GM23338 (cell line): Measurements from ENCODE around the gene OR8K3.

Source experiments
- CTCF ChIP-seq, 2 experiments: fragments of 200-600 bp in 1 of 2; sonication (generic) in 1 of 2; conservative IDR thresholded peaks; 2 replicates each; pipeline versions ENCODE4 v1.5.1 to v1.6.1; 2016 to 2017; ENCODE audit warnings: antibody characterized with exemption in 2 of 2, low read depth in 2 of 2, mild to moderate bottlenecking in 2 of 2, moderate library complexity in 1 of 2
- EZH2 ChIP-seq: fragments of 200-600 bp; sonication (generic); IDR thresholded peaks from one replicate; pipeline ENCODE4 v1.8.0; 2017; ENCODE audit warnings: antibody characterized with exemption, mild to moderate bottlenecking, low read depth; ENCODE audit not compliant: unreplicated experiment
- EZH2phosphoT487 ChIP-seq: fragments of 200-600 bp; sonication (generic); IDR thresholded peaks from one replicate; pipeline ENCODE4 v1.8.1; 2018; ENCODE audit warnings: antibody characterized with exemption; ENCODE audit not compliant: unreplicated experiment
- JUNB ChIP-seq: IDR thresholded peaks from one replicate; pipeline ENCODE4 v1.6.1; 2016; ENCODE audit warnings: antibody characterized with exemption; ENCODE audit not compliant: unreplicated experiment
- POLR2AphosphoS5 ChIP-seq: IDR thresholded peaks from 2 replicates; pipeline ENCODE4 v1.6.1; 2016; ENCODE audit warnings: antibody characterized with exemption, low read depth
- TF ChIP-seq, protein P1 (sequence below): IDR thresholded peaks from one replicate; pipeline ENCODE4 v1.6.1; 2018; ENCODE audit warnings: antibody characterized with exemption; ENCODE audit not compliant: unreplicated experiment
- TF ChIP-seq, protein P2 (sequence below): fragments of 250-450 bp; sonication (Bioruptor Pico); IDR thresholded peaks from 2 replicates; pipeline ENCODE4 v1.5.0; 2020; ENCODE audit warnings: mild to moderate bottlenecking, moderate library complexity

DNA sequence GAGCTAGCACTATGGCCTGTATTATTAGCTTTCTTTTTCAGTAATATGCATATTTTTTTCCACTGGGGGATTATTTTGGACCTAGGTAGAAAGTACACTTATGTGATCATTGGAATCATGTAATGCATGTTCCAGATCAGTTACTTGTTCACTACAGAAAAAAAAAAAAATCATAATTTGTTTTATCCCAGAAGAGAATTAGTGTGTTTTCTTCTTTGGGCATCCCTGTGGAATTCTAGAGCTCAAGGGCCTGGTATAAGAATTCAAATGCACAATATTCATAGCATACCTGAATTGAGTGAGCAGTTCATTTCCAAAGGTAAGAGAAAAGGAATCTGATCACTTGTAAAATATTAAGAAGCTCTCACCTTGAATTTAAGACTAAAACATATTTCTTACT, 41.1 kb upstream of the OR8K3 start, which contains the start of gene OR5T1:
- TF ChIP-seq POLR2AphosphoS5 (no peak), CTCF (conservative IDR thresholded peaks at IDR 0.05; ENCODE audit: low read depth in 2 of 2) (no peak), EZH2 (no peak), EZH2phosphoT487 (no peak), JUNB (no peak)
- TF ChIP-seq, protein P1, sequence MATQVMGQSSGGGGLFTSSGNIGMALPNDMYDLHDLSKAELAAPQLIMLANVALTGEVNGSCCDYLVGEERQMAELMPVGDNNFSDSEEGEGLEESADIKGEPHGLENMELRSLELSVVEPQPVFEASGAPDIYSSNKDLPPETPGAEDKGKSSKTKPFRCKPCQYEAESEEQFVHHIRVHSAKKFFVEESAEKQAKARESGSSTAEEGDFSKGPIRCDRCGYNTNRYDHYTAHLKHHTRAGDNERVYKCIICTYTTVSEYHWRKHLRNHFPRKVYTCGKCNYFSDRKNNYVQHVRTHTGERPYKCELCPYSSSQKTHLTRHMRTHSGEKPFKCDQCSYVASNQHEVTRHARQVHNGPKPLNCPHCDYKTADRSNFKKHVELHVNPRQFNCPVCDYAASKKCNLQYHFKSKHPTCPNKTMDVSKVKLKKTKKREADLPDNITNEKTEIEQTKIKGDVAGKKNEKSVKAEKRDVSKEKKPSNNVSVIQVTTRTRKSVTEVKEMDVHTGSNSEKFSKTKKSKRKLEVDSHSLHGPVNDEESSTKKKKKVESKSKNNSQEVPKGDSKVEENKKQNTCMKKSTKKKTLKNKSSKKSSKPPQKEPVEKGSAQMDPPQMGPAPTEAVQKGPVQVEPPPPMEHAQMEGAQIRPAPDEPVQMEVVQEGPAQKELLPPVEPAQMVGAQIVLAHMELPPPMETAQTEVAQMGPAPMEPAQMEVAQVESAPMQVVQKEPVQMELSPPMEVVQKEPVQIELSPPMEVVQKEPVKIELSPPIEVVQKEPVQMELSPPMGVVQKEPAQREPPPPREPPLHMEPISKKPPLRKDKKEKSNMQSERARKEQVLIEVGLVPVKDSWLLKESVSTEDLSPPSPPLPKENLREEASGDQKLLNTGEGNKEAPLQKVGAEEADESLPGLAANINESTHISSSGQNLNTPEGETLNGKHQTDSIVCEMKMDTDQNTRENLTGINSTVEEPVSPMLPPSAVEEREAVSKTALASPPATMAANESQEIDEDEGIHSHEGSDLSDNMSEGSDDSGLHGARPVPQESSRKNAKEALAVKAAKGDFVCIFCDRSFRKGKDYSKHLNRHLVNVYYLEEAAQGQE: no peak
- TF ChIP-seq, protein P2, sequence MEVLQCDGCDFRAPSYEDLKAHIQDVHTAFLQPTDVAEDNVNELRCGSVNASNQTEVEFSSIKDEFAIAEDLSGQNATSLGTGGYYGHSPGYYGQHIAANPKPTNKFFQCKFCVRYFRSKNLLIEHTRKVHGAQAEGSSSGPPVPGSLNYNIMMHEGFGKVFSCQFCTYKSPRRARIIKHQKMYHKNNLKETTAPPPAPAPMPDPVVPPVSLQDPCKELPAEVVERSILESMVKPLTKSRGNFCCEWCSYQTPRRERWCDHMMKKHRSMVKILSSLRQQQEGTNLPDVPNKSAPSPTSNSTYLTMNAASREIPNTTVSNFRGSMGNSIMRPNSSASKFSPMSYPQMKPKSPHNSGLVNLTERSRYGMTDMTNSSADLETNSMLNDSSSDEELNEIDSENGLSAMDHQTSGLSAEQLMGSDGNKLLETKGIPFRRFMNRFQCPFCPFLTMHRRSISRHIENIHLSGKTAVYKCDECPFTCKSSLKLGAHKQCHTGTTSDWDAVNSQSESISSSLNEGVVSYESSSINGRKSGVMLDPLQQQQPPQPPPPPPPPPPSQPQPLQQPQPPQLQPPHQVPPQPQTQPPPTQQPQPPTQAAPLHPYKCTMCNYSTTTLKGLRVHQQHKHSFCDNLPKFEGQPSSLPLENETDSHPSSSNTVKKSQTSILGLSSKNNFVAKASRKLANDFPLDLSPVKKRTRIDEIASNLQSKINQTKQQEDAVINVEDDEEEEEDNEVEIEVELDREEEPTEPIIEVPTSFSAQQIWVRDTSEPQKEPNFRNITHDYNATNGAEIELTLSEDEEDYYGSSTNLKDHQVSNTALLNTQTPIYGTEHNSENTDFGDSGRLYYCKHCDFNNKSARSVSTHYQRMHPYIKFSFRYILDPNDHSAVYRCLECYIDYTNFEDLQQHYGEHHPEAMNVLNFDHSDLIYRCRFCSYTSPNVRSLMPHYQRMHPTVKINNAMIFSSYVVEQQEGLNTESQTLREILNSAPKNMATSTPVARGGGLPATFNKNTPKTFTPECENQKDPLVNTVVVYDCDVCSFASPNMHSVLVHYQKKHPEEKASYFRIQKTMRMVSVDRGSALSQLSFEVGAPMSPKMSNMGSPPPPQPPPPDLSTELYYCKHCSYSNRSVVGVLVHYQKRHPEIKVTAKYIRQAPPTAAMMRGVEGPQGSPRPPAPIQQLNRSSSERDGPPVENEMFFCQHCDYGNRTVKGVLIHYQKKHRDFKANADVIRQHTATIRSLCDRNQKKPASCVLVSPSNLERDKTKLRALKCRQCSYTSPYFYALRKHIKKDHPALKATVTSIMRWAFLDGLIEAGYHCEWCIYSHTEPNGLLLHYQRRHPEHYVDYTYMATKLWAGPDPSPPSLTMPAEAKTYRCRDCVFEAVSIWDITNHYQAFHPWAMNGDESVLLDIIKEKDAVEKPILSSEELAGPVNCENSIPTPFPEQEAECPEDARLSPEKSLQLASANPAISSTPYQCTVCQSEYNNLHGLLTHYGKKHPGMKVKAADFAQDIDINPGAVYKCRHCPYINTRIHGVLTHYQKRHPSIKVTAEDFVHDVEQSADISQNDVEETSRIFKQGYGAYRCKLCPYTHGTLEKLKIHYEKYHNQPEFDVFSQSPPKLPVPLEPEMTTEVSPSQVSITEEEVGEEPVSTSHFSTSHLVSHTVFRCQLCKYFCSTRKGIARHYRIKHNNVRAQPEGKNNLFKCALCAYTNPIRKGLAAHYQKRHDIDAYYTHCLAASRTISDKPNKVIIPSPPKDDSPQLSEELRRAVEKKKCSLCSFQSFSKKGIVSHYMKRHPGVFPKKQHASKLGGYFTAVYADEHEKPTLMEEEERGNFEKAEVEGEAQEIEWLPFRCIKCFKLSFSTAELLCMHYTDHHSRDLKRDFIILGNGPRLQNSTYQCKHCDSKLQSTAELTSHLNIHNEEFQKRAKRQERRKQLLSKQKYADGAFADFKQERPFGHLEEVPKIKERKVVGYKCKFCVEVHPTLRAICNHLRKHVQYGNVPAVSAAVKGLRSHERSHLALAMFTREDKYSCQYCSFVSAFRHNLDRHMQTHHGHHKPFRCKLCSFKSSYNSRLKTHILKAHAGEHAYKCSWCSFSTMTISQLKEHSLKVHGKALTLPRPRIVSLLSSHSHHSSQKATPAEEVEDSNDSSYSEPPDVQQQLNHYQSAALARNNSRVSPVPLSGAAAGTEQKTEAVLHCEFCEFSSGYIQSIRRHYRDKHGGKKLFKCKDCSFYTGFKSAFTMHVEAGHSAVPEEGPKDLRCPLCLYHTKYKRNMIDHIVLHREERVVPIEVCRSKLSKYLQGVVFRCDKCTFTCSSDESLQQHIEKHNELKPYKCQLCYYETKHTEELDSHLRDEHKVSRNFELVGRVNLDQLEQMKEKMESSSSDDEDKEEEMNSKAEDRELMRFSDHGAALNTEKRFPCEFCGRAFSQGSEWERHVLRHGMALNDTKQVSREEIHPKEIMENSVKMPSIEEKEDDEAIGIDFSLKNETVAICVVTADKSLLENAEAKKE (CRISPR knock-in tag): no peak
